Spleen (tissue), 11 donors: ENCODE results near the gene KIF7. TPM values are rescaled to one million over a fixed set of nuclear protein-coding genes. Genes with fewer than 3 reads are reported as not detected.
"Not testable (repeated sequence)": the region's sequence is repeated elsewhere in the genome, so short reads cannot be mapped to it uniquely, and the experiment has no call there.

Experiments used
- DNase-seq: peaks from one replicate; pipeline ENCODE4 v3.0.0-alpha.2; 2020
- H3K27ac ChIP-seq, 8 donors: fragments of 200-600 bp; sonication (generic) in 7 of 8; 1 replicate in 4 of 8; 2 replicates in 4 of 8; pipeline versions ENCODE4 v1.5.0 to v1.8.0; 2016 to 2021; ENCODE audit warnings: inconsistent platforms in 4 of 8, mild to moderate bottlenecking in 4 of 8, moderate library complexity in 1 of 8
- H3K27me3 ChIP-seq, 7 donors: fragments of 200-600 bp; sonication (generic) in 6 of 7; replicated peaks in 1 of 7; 1 replicate in 4 of 7; 2 replicates in 3 of 7; pipeline versions ENCODE4 v1.5.0 to v1.8.0; 2016 to 2021; ENCODE audit warnings: inconsistent platforms in 3 of 7, mild to moderate bottlenecking in 1 of 7
- H3K36me3 ChIP-seq, 6 donors: fragments of 200-600 bp; sonication (generic) in 5 of 6; 1 replicate in 4 of 6; 2 replicates in 2 of 6; pipeline versions ENCODE4 v1.5.0 to v1.8.0; 2016 to 2021; ENCODE audit warnings: inconsistent platforms in 2 of 6
- H3K4me1 ChIP-seq, 6 donors: fragments of 200-600 bp; sonication (generic) in 5 of 6; 1 replicate in 3 of 6; 2 replicates in 3 of 6; pipeline versions ENCODE4 v1.5.0 to v1.8.0; 2016 to 2021; ENCODE audit warnings: inconsistent platforms in 3 of 6
- H3K4me3 ChIP-seq, 8 donors: fragments of 200-600 bp; sonication (generic) in 7 of 8; 1 replicate in 4 of 8; 2 replicates in 4 of 8; pipeline versions ENCODE4 v1.5.0 to v1.8.0; 2016 to 2021; ENCODE audit warnings: inconsistent platforms in 4 of 8, mild to moderate bottlenecking in 4 of 8, moderate library complexity in 2 of 8
- H3K9me3 ChIP-seq, 8 donors: fragments of 200-600 bp; sonication (generic) in 7 of 8; 1 replicate in 4 of 8; 2 replicates in 4 of 8; pipeline versions ENCODE4 v1.5.0 to v1.8.0; 2016 to 2021; ENCODE audit warnings: inconsistent platforms in 4 of 8
- CTCF ChIP-seq, 11 experiments: fragments of 200-600 bp in 7 of 11; fragments of 450-650 bp in 4 of 11; sonication (generic) in 4 of 11; IDR thresholded peaks in 8 of 11; conservative IDR thresholded peaks in 3 of 11; 1 replicate in 7 of 11; 2 replicates in 4 of 11; pipeline versions ENCODE4 v1.4.0 to v1.8.0; 2016 to 2021; ENCODE audit warnings: antibody characterized with exemption in 11 of 11, inconsistent platforms in 4 of 11, mild to moderate bottlenecking in 1 of 11
- POLR2A ChIP-seq, 3 donors: fragments of 450-650 bp; IDR thresholded peaks; one replicate each; pipeline ENCODE4 v1.5.1; 2017; ENCODE audit warnings: antibody characterized with exemption in 3 of 3, mild to moderate bottlenecking in 1 of 3
- POLR2AphosphoS5 ChIP-seq, 3 donors: sonication (generic); formaldehyde crosslinking; IDR thresholded peaks; one replicate each; pipeline ENCODE4 v1.5.1; 2017; ENCODE audit warnings: antibody characterized with exemption in 3 of 3
- WGBS, 5 donors: extraction: QIAGEN DNeasy Blood & Tissue Kit in 3 of 5; methylation state at CpG; one replicate each; pipeline versions ENCODE4 v1.1.5 to v1.1.7; 2013 to 2018; 5-methylcytosine and 5-hydroxymethylcytosine counted together
- intact Hi-C: fragments of 100-400 bp; cut with DNase I; formaldehyde crosslinking; loops from one replicate; pipeline ENCODE4 v1.15.0; 2023; ENCODE audit warnings: low total_unique reads
- polyA plus RNA-seq, 3 donors: library from polyadenylated mRNA; stranded (reverse); fragments of 200-250 nt; gene quantifications; one replicate each; pipeline ENCODE4 v1.2.1, GENCODE V29; 2013
- total RNA-seq, 7 donors: library from RNA; depleted of rRNA in 3 of 7; stranded (reverse); fragments of >200 nt in 3 of 7; fragmentation: NEBNext Ultra II Directional in 4 of 7; extraction: Animal tissue kit (Norgen Biotek cat#: 25700) in 4 of 7; gene quantifications; one replicate each; pipeline versions ENCODE4 v1.1.0 to v1.2.1, GENCODE V29; 2016 to 2021
- donor health status: healthy with polysubstance abuse.
- donor health status: DM: no; HTN: no; CAD: no; lungs with moderate emphysema.
- donor health status: DM: no; HTN: no; CAD: no.
- donor health status: Bipolar disorder and iron deficiency.
- donor health status: healthy.
- donor health status: DM: no; HTN: no; CAD: no.
- donor health status: DM: yes; HTN: yes; CAD: no.

The KIF7 gene
- total and polyA plus RNA-seq, 10 donors = 1.1 to 3.9 (median 2.3) TPM

- H3K4me1 ChIP-seq = no peaks in the 10 kb centered on the region
- no peak for TF ChIP-seq POLR2AphosphoS5 (IDR thresholded peaks at IDR 0.05)
- no peak for TF ChIP-seq POLR2A (IDR thresholded peaks at IDR 0.05)
- TF ChIP-seq CTCF (IDR thresholded peaks at IDR 0.05 in 8 of 11, conservative IDR thresholded peaks at IDR 0.05 in 3 of 11) = no peak
- H3K9me3 ChIP-seq = no peaks in the 10 kb centered on the region
- no peak overlapping the region for H3K4me3 ChIP-seq
- WGBS, 5 donors = 96 to 99% (median 98%) methylated on average over 4 of the region's 4 CpGs
- H3K27me3 ChIP-seq = no peaks in the 10 kb centered on the region
- DNase-seq = no peak
- no peak overlapping the region for H3K27ac ChIP-seq
- H3K36me3 ChIP-seq = peaks cover 0 to 77% (median 0%) of the 10 kb centered on the region in 6 donors
- intact Hi-C loops = no loop called here
Observed at GRCh38 chr15:89593018-89593417, 62.2 kb downstream of the KIF7 start.

DNA sequence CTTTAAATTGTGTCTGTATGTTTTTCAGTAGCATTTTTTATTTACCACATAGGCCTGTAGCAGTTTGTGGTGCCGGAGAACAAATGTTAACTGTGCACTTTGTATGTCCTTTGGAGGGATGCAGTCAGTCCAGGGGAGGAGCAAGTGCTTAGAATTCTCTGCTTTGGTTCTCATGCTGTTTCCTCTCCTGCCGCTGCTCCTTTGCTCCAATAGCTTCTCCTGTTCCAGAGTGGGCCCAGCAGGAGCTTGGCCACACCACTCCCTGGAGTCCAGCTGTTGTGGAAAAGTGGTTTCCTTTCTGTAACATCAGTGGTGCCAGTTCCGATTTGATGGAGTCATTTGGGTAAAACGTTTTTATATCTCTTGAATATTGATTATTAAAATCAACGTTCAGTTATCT lies 63.4 kb downstream of the KIF7 start:
- intact Hi-C loops = no loop called here
- Histone ChIP-seq H3K9me3 (no peaks in the 10 kb centered on the region), H3K27me3 (no peaks in the 10 kb centered on the region), H3K27ac (no peak overlapping the region), H3K4me1 (no peaks in the 10 kb centered on the region), H3K36me3 (peaks cover 0 to 72% (median 0%) of the 10 kb centered on the region in 6 donors), H3K4me3 (no peak overlapping the region)
- TF ChIP-seq POLR2A (IDR thresholded peaks at IDR 0.05) (no peak), POLR2AphosphoS5 (IDR thresholded peaks at IDR 0.05) (no peak), CTCF (IDR thresholded peaks at IDR 0.05 in 8 of 11, conservative IDR thresholded peaks at IDR 0.05 in 3 of 11) (no peak)
- 87 to 92% (median 89%) methylated on average over 5 of the region's 5 CpGs for WGBS, 5 donors
- no peak for DNase-seq

- 44 to 68% (median 49%) methylated on average over 4 of the region's 4 CpGs for WGBS, 5 donors
- H3K9me3 ChIP-seq = no peaks in the 10 kb centered on the region
- no peak overlapping the region for H3K4me3 ChIP-seq
- TF ChIP-seq POLR2AphosphoS5 (IDR thresholded peaks at IDR 0.05) (no peak), CTCF (IDR thresholded peaks at IDR 0.05 in 8 of 11, conservative IDR thresholded peaks at IDR 0.05 in 3 of 11) (no peak), POLR2A (IDR thresholded peaks at IDR 0.05) (no peak)
- H3K27me3 ChIP-seq = no peaks in the 10 kb centered on the region
- intact Hi-C loops = no loop called here
- DNase-seq = no peak
- peaks cover 0 to 84% (median 0%) of the 10 kb centered on the region in 6 donors for H3K36me3 ChIP-seq
- H3K27ac ChIP-seq = no peak overlapping the region
- H3K4me1 ChIP-seq = no peaks in the 10 kb centered on the region
Observed at GRCh38 chr15:89587955-89588354, 67.3 kb downstream of the KIF7 start.

GRCh38 chr15:89586651-89587050 lies 68.6 kb downstream of the KIF7 start:
- intact Hi-C loops = no loop called here
- Histone ChIP-seq H3K36me3 (peaks cover 0 to 83% (median 0%) of the 10 kb centered on the region in 6 donors), H3K9me3 (no peaks in the 10 kb centered on the region), H3K27ac (no peak overlapping the region), H3K4me1 (no peaks in the 10 kb centered on the region), H3K4me3 (no peak overlapping the region), H3K27me3 (no peaks in the 10 kb centered on the region)
- 92 to 98% (median 93%) methylated on average over 2 of the region's 2 CpGs for WGBS, 5 donors
- no peak for TF ChIP-seq POLR2AphosphoS5 (IDR thresholded peaks at IDR 0.05)
- TF ChIP-seq POLR2A (IDR thresholded peaks at IDR 0.05) = no peak
- no peak for TF ChIP-seq CTCF (IDR thresholded peaks at IDR 0.05 in 8 of 11, conservative IDR thresholded peaks at IDR 0.05 in 3 of 11)
- no peak for DNase-seq

GRCh38 chr15:89580747-89581146 lies 74.5 kb downstream of the KIF7 start:
- 88 to 100% (median 96%) methylated on average over 2 of the region's 2 CpGs for WGBS, 5 donors
- H3K27me3 ChIP-seq, intact Hi-C loops, H3K9me3 ChIP-seq, DNase-seq, H3K4me3 ChIP-seq, H3K27ac ChIP-seq: not testable (repeated sequence)
- peaks cover 0 to 34% (median 0%) of the 10 kb centered on the region in 6 donors for H3K36me3 ChIP-seq
- peaks cover 3 to 23% (median 7%) of the 10 kb centered on the region in 6 donors for H3K4me1 ChIP-seq
